Skeletal muscle satellite cell (primary cell): ENCODE data around the gene RAB3IL1. TPM values are rescaled to one million over a fixed set of nuclear protein-coding genes. Genes with fewer than 3 reads are reported as not detected.

Experiments
- H3K27me3 ChIP-seq: 2 replicates; pipeline ENCODE4 v1.7.0; 2013; ENCODE audit warnings: low read length; ENCODE audit not compliant: control insufficient read depth, insufficient read depth
- H3K36me3 ChIP-seq: 2 replicates; pipeline ENCODE4 v1.7.0; 2013; ENCODE audit warnings: mild to moderate bottlenecking, control low read depth, low read length; ENCODE audit not compliant: insufficient read depth
- H3K4me1 ChIP-seq: 2 replicates; pipeline ENCODE4 v1.7.0; 2013; ENCODE audit warnings: low read length; ENCODE audit not compliant: control insufficient read depth, insufficient read depth
- H3K4me2 ChIP-seq: 2 replicates; pipeline ENCODE4 v1.7.0; 2013; ENCODE audit warnings: mild to moderate bottlenecking, low read length
- H3K4me3 ChIP-seq: 2 replicates; pipeline ENCODE4 v1.7.0; 2013; ENCODE audit warnings: low read length
- H3K9ac ChIP-seq: 2 replicates; pipeline ENCODE4 v1.7.0; 2013; ENCODE audit warnings: mild to moderate bottlenecking, low read depth, low read length, moderate library complexity
- H3K9me3 ChIP-seq: replicated peaks from 2 replicates; pipeline ENCODE4 v1.7.0; 2013; ENCODE audit warnings: mild to moderate bottlenecking, control low read depth, low read length
- small RNA-seq: library from RNA; depleted of rRNA; stranded (forward); fragments of <200 nt; gene quantifications from one replicate; pipeline ENCODE3, GENCODE V24; 2012

The RAB3IL1 gene

GRCh38 chr11:61854206-61854895, 63.0 kb downstream of the RAB3IL1 start:
- peaks cover 42% of the 10 kb centered on the region for H3K36me3 ChIP-seq
- H3K9ac ChIP-seq: no peak overlapping the region
- H3K27me3 ChIP-seq: no peaks in the 10 kb centered on the region
- H3K9me3 ChIP-seq: no peaks in the 10 kb centered on the region
- no peaks in the 10 kb centered on the region for H3K4me1 ChIP-seq
- H3K4me3 ChIP-seq: no peak overlapping the region
- H3K4me2 ChIP-seq: no peak overlapping the region

GRCh38 chr11:61853698-61854169, 63.6 kb downstream of the RAB3IL1 start:
- H3K36me3 ChIP-seq: peaks cover 44% of the 10 kb centered on the region
- H3K9me3 ChIP-seq: no peaks in the 10 kb centered on the region
- H3K4me3 ChIP-seq: no peak overlapping the region
- no peak overlapping the region for H3K4me2 ChIP-seq
- H3K27me3 ChIP-seq: no peaks in the 10 kb centered on the region
- no peak overlapping the region for H3K9ac ChIP-seq
- H3K4me1 ChIP-seq: no peaks in the 10 kb centered on the region

GRCh38 chr11:61851900-61852295, 65.5 kb downstream of the RAB3IL1 start:
- no peak overlapping the region for H3K4me3 ChIP-seq
- no peaks in the 10 kb centered on the region for H3K27me3 ChIP-seq
- peaks cover 49% of the 10 kb centered on the region for H3K36me3 ChIP-seq
- no peaks in the 10 kb centered on the region for H3K4me1 ChIP-seq
- no peaks in the 10 kb centered on the region for H3K9me3 ChIP-seq
- no peak overlapping the region for H3K9ac ChIP-seq
- H3K4me2 ChIP-seq: no peak overlapping the region

GRCh38 chr11:61851113-61851899, 66.1 kb downstream of the RAB3IL1 start:
- Histone ChIP-seq H3K9ac (no peak overlapping the region), H3K4me3 (no peak overlapping the region), H3K4me1 (no peaks in the 10 kb centered on the region), H3K9me3 (no peaks in the 10 kb centered on the region), H3K36me3 (peaks cover 49% of the 10 kb centered on the region), H3K27me3 (no peaks in the 10 kb centered on the region), H3K4me2 (no peak overlapping the region)

GRCh38 chr11:61850687-61851086, 66.7 kb downstream of the RAB3IL1 start:
- peaks cover 49% of the 10 kb centered on the region for H3K36me3 ChIP-seq
- H3K4me1 ChIP-seq: no peaks in the 10 kb centered on the region
- no peaks in the 10 kb centered on the region for H3K9me3 ChIP-seq
- H3K27me3 ChIP-seq: no peaks in the 10 kb centered on the region
- H3K4me2 ChIP-seq: no peak overlapping the region
- no peak overlapping the region for H3K9ac ChIP-seq
- H3K4me3 ChIP-seq: no peak overlapping the region

- Histone ChIP-seq H3K4me1 (no peaks in the 10 kb centered on the region), H3K27me3 (no peaks in the 10 kb centered on the region), H3K4me3 (no peak overlapping the region), H3K4me2 (no peak overlapping the region), H3K9ac (no peak overlapping the region), H3K36me3 (peaks cover 37% of the 10 kb centered on the region), H3K9me3 (no peaks in the 10 kb centered on the region)
These were observed 68.7 kb downstream of the RAB3IL1 start for GRCh38 chr11:61848631-61849030.

GRCh38 chr11:61847914-61848581, 69.3 kb downstream of the RAB3IL1 start:
- Histone ChIP-seq H3K9ac (no peak overlapping the region), H3K36me3 (peaks cover 37% of the 10 kb centered on the region), H3K9me3 (no peaks in the 10 kb centered on the region), H3K4me1 (no peaks in the 10 kb centered on the region), H3K4me2 (no peak overlapping the region), H3K4me3 (no peak overlapping the region), H3K27me3 (no peaks in the 10 kb centered on the region)

Small RNA genes within 50 kb of the gene (small RNA-seq; reads per million reads assigned to genes)
- gene MIR6746 (not detected), gene RNU6-1243P (not detected)
